Heart left ventricle (tissue), 13 donors: Measurements from ENCODE around the gene MCC.
A peak's percentile ranks its signal among the peaks of the same experiment; 100 is the strongest.

Experiments
- POLR2A ChIP-seq, 2 donors: fragments of 450-650 bp; IDR thresholded peaks; one replicate each; pipeline ENCODE4 v1.6.1; 2017; ENCODE audit warnings: antibody characterized with exemption in 2 of 2, mild to moderate bottlenecking in 2 of 2, moderate library complexity in 2 of 2
- TF ChIP-seq, protein P1 (sequence below), 12 donors: fragments of 200-600 bp; sonication (generic) in 4 of 12; IDR thresholded peaks; one replicate each; pipeline versions ENCODE4 v1.5.0 to v1.8.0; 2018 to 2022; ENCODE audit warnings: antibody characterized with exemption in 12 of 12, mild to moderate bottlenecking in 5 of 12
- donor health status: ischemic (EF 13 %, LVEDD 7.1; RV severe dilation, severe dysfunction).
- donor health status: DM: no; HTN: yes; CAD: no.
- donor health status: DM: no; HTN: no; CAD: no.
- donor health status: ischemic (EF 25% LVEDD 6.9; RV normal size, moderate dysfunction).
- donor health status: ischemic (EF 25% LVEDD 5.7; RV mildly dilated, moderate dysfunction).
- donor health status: ischemic (EF 35%, LVEDD 5.7; RV mildly dilated, moderate dysfunction).
- donor health status: nonischemic (EF 11% LVEDD 7.7; RV severe dilation, severe dysfunction).
- donor health status: DM: yes; HTN: yes; CAD: no.
- donor health status: PGD.
- donor health status: ischemic (EF 29% LVEDD 5.4; RV normal size, mild dysfunction).
- donor health status: nonischemic (EF 23%, LVEDD 6.1; RV moderate dilation, normal function).

DNA sequence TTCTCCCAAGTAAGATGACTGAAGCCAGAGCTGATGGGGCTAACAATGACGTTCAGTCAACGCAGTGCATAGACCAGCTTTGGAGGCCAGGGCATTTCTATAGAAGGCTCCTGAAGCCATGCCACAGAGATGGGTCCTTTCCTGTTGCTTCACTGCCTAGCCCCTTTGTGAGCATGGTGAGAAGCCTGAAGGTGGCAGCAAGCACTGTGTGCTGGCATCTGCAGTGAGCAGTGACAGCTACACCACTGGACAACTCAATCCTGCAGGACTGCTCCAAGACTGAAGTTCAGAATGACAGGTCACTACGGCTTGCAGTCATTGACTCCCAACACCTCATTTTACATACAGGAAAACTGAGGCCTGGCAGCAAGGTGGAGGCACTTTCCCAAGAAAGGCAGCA, 282.4 kb downstream of the MCC start:
- TF ChIP-seq POLR2A (IDR thresholded peaks at IDR 0.05), result no peak
- TF ChIP-seq, protein P1, sequence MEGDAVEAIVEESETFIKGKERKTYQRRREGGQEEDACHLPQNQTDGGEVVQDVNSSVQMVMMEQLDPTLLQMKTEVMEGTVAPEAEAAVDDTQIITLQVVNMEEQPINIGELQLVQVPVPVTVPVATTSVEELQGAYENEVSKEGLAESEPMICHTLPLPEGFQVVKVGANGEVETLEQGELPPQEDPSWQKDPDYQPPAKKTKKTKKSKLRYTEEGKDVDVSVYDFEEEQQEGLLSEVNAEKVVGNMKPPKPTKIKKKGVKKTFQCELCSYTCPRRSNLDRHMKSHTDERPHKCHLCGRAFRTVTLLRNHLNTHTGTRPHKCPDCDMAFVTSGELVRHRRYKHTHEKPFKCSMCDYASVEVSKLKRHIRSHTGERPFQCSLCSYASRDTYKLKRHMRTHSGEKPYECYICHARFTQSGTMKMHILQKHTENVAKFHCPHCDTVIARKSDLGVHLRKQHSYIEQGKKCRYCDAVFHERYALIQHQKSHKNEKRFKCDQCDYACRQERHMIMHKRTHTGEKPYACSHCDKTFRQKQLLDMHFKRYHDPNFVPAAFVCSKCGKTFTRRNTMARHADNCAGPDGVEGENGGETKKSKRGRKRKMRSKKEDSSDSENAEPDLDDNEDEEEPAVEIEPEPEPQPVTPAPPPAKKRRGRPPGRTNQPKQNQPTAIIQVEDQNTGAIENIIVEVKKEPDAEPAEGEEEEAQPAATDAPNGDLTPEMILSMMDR (IDR thresholded peaks at IDR 0.05), result peak in 10 of 12 donors; percentile 8 to 56 (median 36)
